Spinal cord (tissue), 10 donors: ENCODE measurements around the gene ZNF697. TPM values are rescaled to one million over a fixed set of nuclear protein-coding genes. Genes with fewer than 3 reads are reported as not detected.

Experiments used
- DNase-seq, 6 donors: peaks; one replicate each; pipeline versions ENCODE4 v3.0.0 to v3.0.0-alpha.2; 2013 to 2015; ENCODE audit warnings: low spot score in 6 of 6, low read depth in 4 of 6
- H3K27ac ChIP-seq: one replicate; pipeline ENCODE4 v1.5.1; 2013; ENCODE audit warnings: low read depth, low read length, control low read depth
- H3K27me3 ChIP-seq: one replicate; pipeline ENCODE4 v1.6.1; 2013; ENCODE audit warnings: low read length; ENCODE audit not compliant: control insufficient read depth, insufficient read depth
- H3K36me3 ChIP-seq: one replicate; pipeline ENCODE4 v1.6.1; 2013; ENCODE audit warnings: low read length; ENCODE audit not compliant: control insufficient read depth, insufficient read depth
- H3K4me1 ChIP-seq: one replicate; pipeline ENCODE4 v1.6.1; 2013; ENCODE audit warnings: low read length; ENCODE audit not compliant: control insufficient read depth, insufficient read depth
- H3K4me3 ChIP-seq: one replicate; pipeline ENCODE4 v1.5.1; 2013; ENCODE audit warnings: low read depth, low read length, control low read depth
- H3K9me3 ChIP-seq: one replicate; pipeline ENCODE4 v1.6.1; 2013; ENCODE audit warnings: low read length; ENCODE audit not compliant: control insufficient read depth, insufficient read depth
- WGBS: methylation state at CpG from one replicate; pipeline ENCODE4 v1.1.5; 2013; ENCODE audit warnings: missing lambda C conversion rate; ENCODE audit not compliant: insufficient coverage; 5-methylcytosine and 5-hydroxymethylcytosine counted together
- polyA plus RNA-seq, 2 donors: library from polyadenylated mRNA; unstranded; fragments of 120-200 nt; gene quantifications; one replicate each; pipeline ENCODE4 v1.2.1, GENCODE V29; 2013; ENCODE audit not compliant: insufficient read length in 2 of 2
- total RNA-seq, 2 donors: library from RNA; depleted of rRNA in 1 of 2; stranded (reverse); fragments of 120-200 nt in 1 of 2; fragments of >200 nt in 1 of 2; gene quantifications; one replicate each; pipeline versions ENCODE4 v1.2.3 to v1.2.4, GENCODE V29; 2013 to 2014
- donor health status: healthy.

ZNF697 gene
- total and polyA plus RNA-seq, 4 donors: 11.3 to 15.5 (median 12.7) TPM

- 100% methylated on average over 6 of the region's 6 CpGs for WGBS
- Histone ChIP-seq H3K4me1 (no peaks in the 10 kb centered on the region), H3K4me3 (no peak overlapping the region)
These were observed 19.1 kb upstream of the ZNF697 start for GRCh38 chr1:119667173-119667572.

DNA sequence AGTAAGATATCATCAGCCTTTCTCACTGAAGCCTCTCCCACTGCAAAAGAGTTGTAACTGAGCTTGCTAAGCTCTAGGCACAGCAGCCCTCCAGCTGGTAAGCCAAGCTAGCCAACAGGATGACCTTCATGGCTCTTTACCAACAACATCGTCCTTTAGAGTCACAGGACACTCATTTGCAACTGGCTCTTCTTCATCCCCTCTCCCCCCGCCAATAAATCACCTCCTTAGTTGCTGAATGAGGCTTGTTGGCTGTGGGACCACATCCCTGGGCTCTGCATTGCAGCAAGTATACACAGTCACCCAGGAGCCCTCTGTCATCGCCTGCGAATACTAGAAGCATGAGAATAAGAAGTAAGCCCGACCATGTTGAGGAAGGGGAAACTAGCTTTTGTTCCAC, 16.0 kb upstream of the ZNF697 start:
- peak in 1 of 6 donors; percentile 35 for DNase-seq
- Histone ChIP-seq H3K4me3 (no peak overlapping the region), H3K27me3 (no peaks in the 10 kb centered on the region), H3K36me3 (no peaks in the 10 kb centered on the region), H3K4me1 (no peaks in the 10 kb centered on the region), H3K9me3 (no peaks in the 10 kb centered on the region), H3K27ac (no peak overlapping the region)
- 40% methylated on average over 1 of the region's 5 CpGs for WGBS

More at GRCh38 chr1:119667173-119667572, 19.1 kb upstream of the ZNF697 start:
- DNase-seq: no peak
- Histone ChIP-seq H3K27ac (no peak overlapping the region), H3K36me3 (no peaks in the 10 kb centered on the region), H3K27me3 (no peaks in the 10 kb centered on the region), H3K9me3 (no peaks in the 10 kb centered on the region)

- H3K27ac ChIP-seq: no peak overlapping the region
- 29% methylated on average over 1 of the region's 3 CpGs for WGBS
- H3K9me3 ChIP-seq: no peaks in the 10 kb centered on the region
- H3K36me3 ChIP-seq: no peaks in the 10 kb centered on the region
- H3K4me3 ChIP-seq: no peak overlapping the region
- no peak for DNase-seq
- no peaks in the 10 kb centered on the region for H3K27me3 ChIP-seq
- no peaks in the 10 kb centered on the region for H3K4me1 ChIP-seq
These were observed 14.0 kb upstream of the ZNF697 start for GRCh38 chr1:119662034-119662437.

GRCh38 chr1:119660253-119661083, 12.4 kb upstream of the ZNF697 start:
- Histone ChIP-seq H3K27me3 (peaks cover 2% of the 10 kb centered on the region), H3K4me3 (no peak overlapping the region), H3K9me3 (no peaks in the 10 kb centered on the region), H3K36me3 (no peaks in the 10 kb centered on the region), H3K27ac (no peak overlapping the region), H3K4me1 (no peaks in the 10 kb centered on the region)
- WGBS: 75% methylated on average over 2 of the region's 5 CpGs
- DNase-seq: peak in 1 of 6 donors; percentile 27

GRCh38 chr1:119659628-119660027, 11.6 kb upstream of the ZNF697 start:
- Histone ChIP-seq H3K36me3 (no peaks in the 10 kb centered on the region), H3K9me3 (no peaks in the 10 kb centered on the region), H3K27ac (no peak overlapping the region), H3K4me1 (no peaks in the 10 kb centered on the region), H3K4me3 (no peak overlapping the region), H3K27me3 (peaks cover 2% of the 10 kb centered on the region)
- DNase-seq: no peak
- WGBS: 51% methylated on average over 3 of the region's 3 CpGs

- 63% methylated on average over 1 of the region's 5 CpGs for WGBS
- Histone ChIP-seq H3K4me1 (no peaks in the 10 kb centered on the region), H3K36me3 (no peaks in the 10 kb centered on the region), H3K27me3 (peaks cover 2% of the 10 kb centered on the region), H3K27ac (no peak overlapping the region), H3K9me3 (no peaks in the 10 kb centered on the region), H3K4me3 (no peak overlapping the region)
- DNase-seq: no peak
These were observed 8.4 kb upstream of the ZNF697 start for GRCh38 chr1:119656410-119656955.

DNA sequence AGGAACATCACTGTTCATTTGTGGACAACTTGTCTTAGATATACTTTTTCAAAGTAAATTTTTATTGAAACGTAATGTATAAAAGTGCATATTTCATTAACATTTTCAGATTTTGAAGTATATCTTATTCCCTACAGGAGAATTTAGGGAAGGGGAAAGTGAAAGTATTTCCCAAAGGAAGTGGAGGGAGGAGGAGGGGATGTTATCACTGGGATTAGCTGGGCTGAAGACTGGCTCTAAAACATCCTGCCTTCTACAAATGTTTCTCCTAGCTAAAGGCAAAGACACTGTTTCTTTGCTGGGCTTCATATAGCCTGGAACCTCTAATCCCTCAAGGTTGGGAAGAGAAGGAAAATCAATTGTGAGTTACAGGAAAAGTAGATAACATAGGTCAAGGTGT, 7.1 kb upstream of the ZNF697 start:
- DNase-seq: no peak
- H3K36me3 ChIP-seq: no peaks in the 10 kb centered on the region
- H3K27me3 ChIP-seq: peaks cover 2% of the 10 kb centered on the region
- H3K4me1 ChIP-seq: no peaks in the 10 kb centered on the region
- no CpG with 5 or more reads among the region's 1 CpG for WGBS
- no peaks in the 10 kb centered on the region for H3K9me3 ChIP-seq
- no peak overlapping the region for H3K27ac ChIP-seq
- no peak overlapping the region for H3K4me3 ChIP-seq

DNA sequence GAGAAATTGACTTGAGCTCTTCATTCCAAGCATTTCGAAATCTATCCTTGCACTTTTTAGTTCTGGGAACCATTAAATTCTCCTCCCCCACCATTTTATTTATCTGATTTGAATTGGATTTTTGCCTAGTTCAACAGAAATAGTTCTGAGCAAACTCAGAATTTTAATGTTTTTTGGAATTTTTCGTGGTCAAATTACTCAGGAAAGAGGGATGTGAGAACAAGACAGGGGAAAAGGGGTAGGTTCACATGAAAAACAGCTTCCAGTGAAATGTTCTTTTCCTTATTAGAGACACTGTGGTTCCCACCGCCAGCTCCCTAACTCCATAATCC, 5.7 kb upstream of the ZNF697 start:
- H3K27me3 ChIP-seq: peaks cover 2% of the 10 kb centered on the region
- no peaks in the 10 kb centered on the region for H3K4me1 ChIP-seq
- no peaks in the 10 kb centered on the region for H3K9me3 ChIP-seq
- DNase-seq: no peak
- H3K4me3 ChIP-seq: no peak overlapping the region
- H3K27ac ChIP-seq: no peak overlapping the region
- WGBS: 100% methylated on average over 1 of the region's 3 CpGs
- no peaks in the 10 kb centered on the region for H3K36me3 ChIP-seq

GRCh38 chr1:119653135-119653838, 5.2 kb upstream of the ZNF697 start:
- Histone ChIP-seq H3K27me3 (peaks cover 2% of the 10 kb centered on the region), H3K36me3 (no peaks in the 10 kb centered on the region), H3K4me1 (no peaks in the 10 kb centered on the region), H3K27ac (no peak overlapping the region), H3K4me3 (no peak overlapping the region), H3K9me3 (no peaks in the 10 kb centered on the region)
- WGBS: 80% methylated on average over 2 of the region's 4 CpGs
- DNase-seq: no peak
